ENCODE measurements around the gene APOL4. TPM values are rescaled to one million over a fixed set of nuclear protein-coding genes. Genes with fewer than 3 reads are reported as not detected.

APOL4 gene
- total and polyA plus RNA-seq, 2 donors (not counting 1 experiment from before 2014, with no cell fraction given): 0.03 TPM; not detected in 1

- H3K4me3 Mint-ChIP-seq: no peak overlapping the region
- peaks cover 14 to 19% of the 10 kb centered on the region in 2 donors for H3K4me1 ChIP-seq (ENCODE audit: control insufficient read depth in 2 of 2, insufficient read depth in 2 of 2, low read length in 2 of 2)
- ChIA-PET CTCF (no interaction called here), POLR2A (no interaction called here)
- H3K27me3 Mint-ChIP-seq: peaks cover 9% of the 10 kb centered on the region
- H3K4me2 ChIP-seq (replicated peaks; ENCODE audit: low read depth, low read length, poor library complexity, severe bottlenecking): no peak overlapping the region
- H3K79me2 ChIP-seq (ENCODE audit: control insufficient read depth, insufficient read depth, low read length): no peaks in the 10 kb centered on the region
- no peak overlapping the region for H3K4me3 ChIP-seq (ENCODE audit: control extremely low read depth in 1 of 5, extremely low read depth in 1 of 5, insufficient read depth in 1 of 5, low read depth in 2 of 5, low read length in 4 of 5)
- no peak overlapping the region for H3K27ac ChIP-seq (ENCODE audit: low read length in 2 of 2)
- H3K27me3 ChIP-seq (replicated peaks in 1 of 4; ENCODE audit: control extremely low read depth in 1 of 4, control insufficient read depth in 3 of 4, insufficient read depth in 4 of 4, low read length in 3 of 4): no peaks in the 10 kb centered on the region
- H3K36me3 ChIP-seq (replicated peaks in 1 of 2; ENCODE audit: control extremely low read depth in 1 of 2, control insufficient read depth in 1 of 2, extremely low read depth in 1 of 2, insufficient read depth in 2 of 2, low read length in 1 of 2): no peaks in the 10 kb centered on the region
- no peaks in the 10 kb centered on the region for H3K9me3 Mint-ChIP-seq (ENCODE audit: insufficient read depth)
- peaks cover 17% of the 10 kb centered on the region for H3K4me1 Mint-ChIP-seq
- no peak for TF ChIP-seq CTCF (IDR thresholded peaks at IDR 0.05)
- TF ChIP-seq EZH2 (IDR thresholded peaks at IDR 0.05; ENCODE audit: borderline replicate concordance, insufficient read depth, low read depth, low read length, poor library complexity, severe bottlenecking): no peak
- no peak overlapping the region for H2AFZ ChIP-seq (ENCODE audit: insufficient read depth, low read depth, low read length, poor library complexity, severe bottlenecking)
- ATAC-seq (ENCODE audit: low read depth) (no peak), DNase-seq (no peak)
- intact Hi-C loops (cut with micrococcal nuclease): no loop called here
- H3K27ac Mint-ChIP-seq: no peak overlapping the region
- H3K9ac ChIP-seq (ENCODE audit: low read length): no peak overlapping the region
- peaks cover 1 to 9% (median 9%) of the 10 kb centered on the region in 3 donors for H3K9me3 ChIP-seq (ENCODE audit: control extremely low read depth in 1 of 3, control insufficient read depth in 2 of 3, insufficient read depth in 1 of 3, low read length in 2 of 3)
- H4K20me1 ChIP-seq (ENCODE audit: control insufficient read depth, insufficient read depth, low read length, poor library complexity, severe bottlenecking): no peaks in the 10 kb centered on the region
These were observed 11.3 kb upstream of the APOL4 start for GRCh38 chr22:36212901-36213300.

- ATAC-seq (ENCODE audit: low read depth) (no peak), DNase-seq (no peak)
- Histone ChIP-seq H3K27me3 (replicated peaks in 1 of 4; ENCODE audit: control extremely low read depth in 1 of 4, control insufficient read depth in 3 of 4, insufficient read depth in 4 of 4, low read length in 3 of 4) (no peaks in the 10 kb centered on the region), H3K79me2 (ENCODE audit: control insufficient read depth, insufficient read depth, low read length) (no peaks in the 10 kb centered on the region), H3K4me1 (ENCODE audit: control insufficient read depth in 2 of 2, insufficient read depth in 2 of 2, low read length in 2 of 2) (peaks cover 17 to 22% of the 10 kb centered on the region in 2 donors), H3K9ac (ENCODE audit: low read length) (no peak overlapping the region), H3K36me3 (replicated peaks in 1 of 2; ENCODE audit: control extremely low read depth in 1 of 2, control insufficient read depth in 1 of 2, extremely low read depth in 1 of 2, insufficient read depth in 2 of 2, low read length in 1 of 2) (no peaks in the 10 kb centered on the region), H4K20me1 (ENCODE audit: control insufficient read depth, insufficient read depth, low read length, poor library complexity, severe bottlenecking) (no peaks in the 10 kb centered on the region), H3K4me2 (replicated peaks; ENCODE audit: low read depth, low read length, poor library complexity, severe bottlenecking) (no peak overlapping the region), H3K27ac (ENCODE audit: low read length in 2 of 2) (no peak overlapping the region), H3K4me3 (ENCODE audit: control extremely low read depth in 1 of 5, extremely low read depth in 1 of 5, insufficient read depth in 1 of 5, low read depth in 2 of 5, low read length in 4 of 5) (no peak overlapping the region), H3K9me3 (ENCODE audit: control extremely low read depth in 1 of 3, control insufficient read depth in 2 of 3, insufficient read depth in 1 of 3, low read length in 2 of 3) (peaks cover 1 to 9% (median 9%) of the 10 kb centered on the region in 3 donors), H2AFZ (ENCODE audit: insufficient read depth, low read depth, low read length, poor library complexity, severe bottlenecking) (no peak overlapping the region)
- intact Hi-C loops (cut with micrococcal nuclease): no loop called here
- Mint-ChIP-seq H3K27ac (no peak overlapping the region), H3K9me3 (ENCODE audit: insufficient read depth) (no peaks in the 10 kb centered on the region), H3K4me1 (peaks cover 24% of the 10 kb centered on the region), H3K27me3 (peaks cover 8% of the 10 kb centered on the region), H3K4me3 (no peak overlapping the region)
- ChIA-PET POLR2A (interaction anchor here (0.6 kb wide), 1 partner anchor 53 kb away, joined by 6 read pairs; no protein-coding TSS in a partner anchor), CTCF (no interaction called here)
- 29% methylated on average over 2 of the region's 4 CpGs for WGBS (ENCODE audit: insufficient coverage)
- no peak for TF ChIP-seq CTCF (IDR thresholded peaks at IDR 0.05)
- no peak for TF ChIP-seq EZH2 (IDR thresholded peaks at IDR 0.05; ENCODE audit: borderline replicate concordance, insufficient read depth, low read depth, low read length, poor library complexity, severe bottlenecking)
These were observed 9.7 kb upstream of the APOL4 start for GRCh38 chr22:36211237-36211861.
